DND-41 (cell line): ENCODE results near the gene ZNF454.

Experiments used
- CTCF ChIP-seq: IDR thresholded peaks from 2 replicates; pipeline ENCODE4 v1.5.1; 2012; ENCODE audit warnings: borderline replicate concordance, low read length, moderate library complexity, mild to moderate bottlenecking; ENCODE audit not compliant: poor library complexity, severe bottlenecking; ENCODE audit errors: extremely low read depth
- EZH2 ChIP-seq: IDR thresholded peaks from 3 replicates; pipeline ENCODE4 v1.6.1; 2012; ENCODE audit warnings: borderline replicate concordance, low read depth, mild to moderate bottlenecking, moderate library complexity, low read length, inconsistent platforms; ENCODE audit not compliant: severe bottlenecking

GRCh38 chr5:178992291-178992895 lies 51.4 kb downstream of the ZNF454 start:
- TF ChIP-seq CTCF (no peak), EZH2 (no peak)
